Caco-2 (cell line): ENCODE measurements around the gene CFAP68. TPM values are rescaled to one million over a fixed set of nuclear protein-coding genes. Genes with fewer than 3 reads are reported as not detected.

Experiments used
- BruUV-seq: library from RNA; stranded (reverse); fragments of 400-500 nt; replicated peaks from 2 replicates; lab custom pipeline; 2021; lab: Mats Ljungman, UMichigan
- CTCF ChIA-PET: fragments of 300-600 bp; sonication (Branson Sonifier 250); formaldehyde crosslinking; loops from one replicate; lab custom pipeline; 2022; ENCODE audit warnings: antibody characterized with exemption; lab: Charles Lee
- POLR2A ChIA-PET: fragments of 300-600 bp; sonication (Branson Sonifier 250); formaldehyde crosslinking; loops from one replicate; lab custom pipeline; 2022; ENCODE audit warnings: antibody characterized with exemption; lab: Charles Lee
- DNase-seq, 2 experiments: peaks; one replicate each; pipeline versions ENCODE4 v3.0.0 to v3.0.0-alpha.2; 2020 to 2022
- H3K27me3 ChIP-seq: replicated peaks from 2 replicates; pipeline ENCODE4 v1.6.0; 2011; ENCODE audit warnings: low read length; ENCODE audit not compliant: control insufficient read depth, insufficient read depth
- H3K36me3 ChIP-seq: 2 replicates; pipeline ENCODE4 v1.5.1; 2011; ENCODE audit warnings: low read length; ENCODE audit not compliant: control insufficient read depth, insufficient read depth
- H3K4me1 ChIP-seq: fragments of 250-450 bp; sonication (Bioruptor Pico); 2 replicates; pipeline ENCODE4 v1.5.1; 2020; ENCODE audit warnings: mild to moderate bottlenecking
- H3K4me3 ChIP-seq: 2 replicates; pipeline ENCODE4 v1.5.1; 2011; ENCODE audit warnings: low read depth, mild to moderate bottlenecking, control low read depth, low read length
- H3K9me3 ChIP-seq: fragments of 250-450 bp; sonication (Bioruptor Pico); 2 replicates; pipeline ENCODE4 v1.5.1; 2020; ENCODE audit warnings: mild to moderate bottlenecking, moderate library complexity
- H3K27ac Mint-ChIP-seq: one replicate; pipeline ENCODE4 v1.8.0; 2022; ENCODE audit warnings: mixed read lengths; ENCODE audit not compliant: unreplicated experiment
- H3K27me3 Mint-ChIP-seq: one replicate; pipeline ENCODE4 v1.8.0; 2022; ENCODE audit warnings: mixed read lengths; ENCODE audit not compliant: insufficient read depth, unreplicated experiment
- H3K36me3 Mint-ChIP-seq: one replicate; pipeline ENCODE4 v1.8.0; 2022; ENCODE audit warnings: mild to moderate bottlenecking, mixed read lengths; ENCODE audit not compliant: insufficient read depth, unreplicated experiment
- H3K4me1 Mint-ChIP-seq: one replicate; pipeline ENCODE4 v1.8.0; 2022; ENCODE audit warnings: low read depth, mixed read lengths; ENCODE audit not compliant: unreplicated experiment
- H3K4me3 Mint-ChIP-seq: one replicate; pipeline ENCODE4 v1.8.0; 2022; ENCODE audit warnings: mild to moderate bottlenecking, moderate library complexity, mixed read lengths; ENCODE audit not compliant: unreplicated experiment
- H3K9me3 Mint-ChIP-seq: one replicate; pipeline ENCODE4 v1.8.0; 2022; ENCODE audit warnings: mixed read lengths; ENCODE audit not compliant: unreplicated experiment
- CTCF ChIP-seq, 2 experiments: fragments of 200-600 bp in 1 of 2; IDR thresholded peaks; 1 replicate in 1 of 2; 2 replicates in 1 of 2; pipeline versions ENCODE4 v1.5.1 to v1.8.0; 2011 to 2022; ENCODE audit warnings: antibody characterized with exemption in 1 of 2, control low read depth in 1 of 2, inconsistent platforms in 1 of 2, low read depth in 1 of 2, low read length in 1 of 2, mild to moderate bottlenecking in 1 of 2, moderate library complexity in 1 of 2; ENCODE audit not compliant: insufficient read depth in 1 of 2, severe bottlenecking in 1 of 2, unreplicated experiment in 1 of 2
- intact Hi-C: fragments of 100-400 bp; cut with micrococcal nuclease; formaldehyde crosslinking; loops from one replicate; pipeline ENCODE4 v1.10.0; 2022; ENCODE audit not compliant: unreplicated experiment
- total RNA-seq: library from RNA; stranded (reverse); gene quantifications from 2 replicates; pipeline ENCODE4 v1.2.3, GENCODE V29; 2022

The CFAP68 gene
- total RNA-seq, 1 experiment from 2014 or later: 71.4 TPM

- no peaks in the 10 kb centered on the region for H3K9me3 ChIP-seq
- Mint-ChIP-seq H3K4me1 (peaks cover 7% of the 10 kb centered on the region), H3K27me3 (no peaks in the 10 kb centered on the region), H3K9me3 (no peaks in the 10 kb centered on the region), H3K36me3 (no peaks in the 10 kb centered on the region), H3K4me3 (no peak overlapping the region), H3K27ac (no peak overlapping the region)
- peaks cover 12% of the 10 kb centered on the region for H3K4me1 ChIP-seq
- H3K27me3 ChIP-seq: no peaks in the 10 kb centered on the region
- BruUV-seq: no TSS peak
- H3K4me3 ChIP-seq: no peak overlapping the region
- TF ChIP-seq CTCF (IDR thresholded peaks at IDR 0.05; ENCODE audit: insufficient read depth in 1 of 2, low read depth in 1 of 2, low read length in 1 of 2, severe bottlenecking in 1 of 2, unreplicated experiment in 1 of 2): no peak
- CTCF ChIA-PET: no interaction called here
- intact Hi-C loops: no loop called here
- POLR2A ChIA-PET: no interaction called here
- DNase-seq: no peak
- H3K36me3 ChIP-seq: no peaks in the 10 kb centered on the region
Measured at GRCh38 chr11:111908639-111909305, 29.4 kb downstream of the CFAP68 start.

DNA sequence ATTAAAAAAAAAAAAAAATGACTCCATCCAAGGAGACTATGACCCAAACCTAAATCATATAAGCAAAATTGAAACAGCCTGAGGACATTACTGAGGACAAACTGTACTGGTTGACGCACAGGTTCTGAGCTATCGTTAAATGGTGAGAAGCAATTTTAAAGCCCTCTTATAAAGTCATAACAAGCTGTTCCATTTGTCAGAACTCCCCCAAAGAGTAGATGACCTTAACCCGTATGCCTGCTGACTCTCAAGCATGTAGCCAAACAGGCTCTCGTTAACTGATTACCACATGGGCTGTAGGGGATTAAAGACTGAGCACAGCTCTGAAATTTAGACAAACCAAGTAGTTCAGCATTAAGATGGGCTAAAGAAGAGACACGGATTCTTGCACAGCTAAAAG, 30.0 kb downstream of the CFAP68 start:
- H3K4me1 Mint-ChIP-seq: peaks cover 7% of the 10 kb centered on the region
- no peak for DNase-seq
- TF ChIP-seq CTCF (IDR thresholded peaks at IDR 0.05; ENCODE audit: insufficient read depth in 1 of 2, low read depth in 1 of 2, low read length in 1 of 2, severe bottlenecking in 1 of 2, unreplicated experiment in 1 of 2): no peak
- no peak overlapping the region for H3K27ac Mint-ChIP-seq
- no peaks in the 10 kb centered on the region for H3K36me3 Mint-ChIP-seq
- no peaks in the 10 kb centered on the region for H3K27me3 ChIP-seq
- H3K4me3 Mint-ChIP-seq: no peak overlapping the region
- no peaks in the 10 kb centered on the region for H3K27me3 Mint-ChIP-seq
- intact Hi-C loops: no loop called here
- H3K4me1 ChIP-seq: peaks cover 12% of the 10 kb centered on the region
- no peaks in the 10 kb centered on the region for H3K36me3 ChIP-seq
- CTCF ChIA-PET: no interaction called here
- H3K9me3 ChIP-seq: no peaks in the 10 kb centered on the region
- BruUV-seq: no TSS peak
- no peaks in the 10 kb centered on the region for H3K9me3 Mint-ChIP-seq
- no peak overlapping the region for H3K4me3 ChIP-seq
- POLR2A ChIA-PET: no interaction called here

DNA sequence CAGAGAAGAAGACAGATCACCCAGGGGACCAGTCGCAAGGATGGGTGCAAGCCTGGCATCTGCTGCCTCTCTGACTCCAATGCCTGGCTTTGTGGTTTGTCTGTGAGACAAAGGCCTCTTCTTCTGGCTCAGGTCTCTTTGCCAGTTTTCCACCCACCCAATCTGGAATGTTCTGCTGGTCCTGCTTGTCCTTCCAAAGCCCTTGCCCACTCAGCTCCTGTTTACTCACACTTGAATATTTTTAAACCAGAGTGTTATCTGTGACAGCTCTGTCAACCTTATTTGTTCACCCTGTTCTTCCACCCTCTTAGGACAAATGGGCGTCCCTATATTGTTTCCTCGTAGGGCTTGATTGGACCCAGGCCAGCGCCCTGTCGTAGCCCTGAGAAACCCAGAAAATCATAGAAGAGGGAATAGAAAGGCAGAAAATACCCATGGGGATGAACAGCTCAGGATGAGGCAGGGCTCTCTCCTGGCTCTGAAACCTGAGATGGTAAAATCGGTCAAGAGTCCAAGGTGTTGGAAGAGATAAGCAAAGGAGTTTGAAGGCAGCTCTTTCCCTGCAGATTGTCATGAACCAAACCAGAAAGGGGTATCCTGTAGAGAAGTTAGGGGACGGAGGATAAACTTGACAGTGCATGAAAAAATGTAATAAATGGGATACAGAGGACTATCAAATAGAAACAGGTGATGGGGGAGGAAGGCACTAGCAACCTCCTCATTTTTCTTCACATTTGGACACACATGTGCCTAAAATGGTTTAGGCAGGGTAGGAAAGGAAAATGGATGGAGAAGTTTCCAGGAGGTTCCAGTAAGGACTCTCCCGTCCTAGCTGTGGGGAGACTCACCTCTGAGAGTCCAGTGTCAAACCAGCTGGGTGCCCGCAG, 31.6 kb downstream of the CFAP68 start:
- no peak for TF ChIP-seq CTCF (IDR thresholded peaks at IDR 0.05; ENCODE audit: insufficient read depth in 1 of 2, low read depth in 1 of 2, low read length in 1 of 2, severe bottlenecking in 1 of 2, unreplicated experiment in 1 of 2)
- H3K4me1 Mint-ChIP-seq: peaks cover 7% of the 10 kb centered on the region
- no peak for DNase-seq
- Histone ChIP-seq H3K4me3 (no peak overlapping the region), H3K4me1 (peaks cover 12% of the 10 kb centered on the region), H3K36me3 (no peaks in the 10 kb centered on the region), H3K9me3 (no peaks in the 10 kb centered on the region), H3K27me3 (no peaks in the 10 kb centered on the region)
- H3K27me3 Mint-ChIP-seq: no peaks in the 10 kb centered on the region
- no peak overlapping the region for H3K4me3 Mint-ChIP-seq
- H3K36me3 Mint-ChIP-seq: no peaks in the 10 kb centered on the region
- ChIA-PET POLR2A (interaction anchor here (1.0 kb wide), 2 partner anchors 16 kb away, joined by 3 to 5 read pairs; no protein-coding TSS in a partner anchor), CTCF (interaction anchor here (0.6 to 1.1 kb wide), 4 partner anchors 15 to 346 kb away, joined by 3 to 6 read pairs (median 4); no protein-coding TSS in a partner anchor)
- no peaks in the 10 kb centered on the region for H3K9me3 Mint-ChIP-seq
- BruUV-seq: no TSS peak
- no peak overlapping the region for H3K27ac Mint-ChIP-seq
- intact Hi-C loops: no loop called here
